Measurements from ENCODE around the gene INPP5A. TPM values are rescaled to one million over a fixed set of nuclear protein-coding genes. Genes with fewer than 3 reads are reported as not detected.
A peak's percentile ranks its signal among the peaks of the same experiment; 100 is the strongest.
"Not testable (repeated sequence)": the region's sequence is repeated elsewhere in the genome, so short reads cannot be mapped to it uniquely, and the experiment has no call there.

INPP5A gene
- polyA plus RNA-seq, 6 donors from 2014 or later: 1.3 to 6.7 (median 2.1) TPM

DNA sequence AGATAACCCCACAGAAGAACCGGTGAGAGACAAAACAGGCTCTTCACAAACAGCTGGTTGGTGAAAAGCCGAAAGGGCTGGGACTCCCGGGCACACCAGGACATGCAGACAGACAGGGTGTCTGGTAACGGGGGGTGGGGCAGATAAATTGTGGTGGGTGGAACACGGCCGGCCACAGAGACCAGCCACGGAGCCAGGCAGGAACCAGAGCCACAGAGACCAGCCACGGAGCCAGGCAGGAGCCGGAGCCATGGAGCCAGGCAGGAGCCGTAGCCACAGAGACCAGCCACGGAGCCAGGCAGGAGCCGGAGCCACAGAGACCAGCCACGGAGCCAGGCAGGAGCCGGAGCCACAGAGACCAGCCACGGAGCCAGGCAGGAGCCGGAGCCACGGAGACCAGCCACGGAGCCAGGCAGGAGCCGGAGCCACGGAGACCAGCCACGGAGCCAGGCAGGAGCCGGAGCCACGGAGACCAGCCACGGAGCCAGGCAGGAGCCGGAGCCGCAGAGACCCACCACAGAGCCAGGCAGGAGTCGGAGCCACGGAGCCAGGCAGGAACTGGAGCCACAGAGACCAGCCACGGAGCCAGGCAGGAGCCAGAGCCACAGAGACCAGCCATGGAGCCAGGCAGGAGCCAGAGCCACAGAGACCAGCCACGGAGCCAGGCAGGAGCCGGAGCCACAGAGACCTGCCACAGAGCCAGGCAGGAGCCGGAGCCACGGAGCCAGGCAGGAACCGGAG lies 288.4 kb downstream of the INPP5A start:
- not testable (repeated sequence) for H3K4me1 Mint-ChIP-seq; DNase-seq; H3K9me3 Mint-ChIP-seq; H3K4me3 Mint-ChIP-seq; H3K36me3 Mint-ChIP-seq; ATAC-seq (ENCODE audit: low read depth in 2 of 2)
- peaks cover 0 to 14% (median 0%) of the 10 kb centered on the region in 3 donors for H3K27me3 Mint-ChIP-seq
- peak overlapping the region in 2 of 6 donors; percentile 38 to 42 for H3K27ac Mint-ChIP-seq

DNA sequence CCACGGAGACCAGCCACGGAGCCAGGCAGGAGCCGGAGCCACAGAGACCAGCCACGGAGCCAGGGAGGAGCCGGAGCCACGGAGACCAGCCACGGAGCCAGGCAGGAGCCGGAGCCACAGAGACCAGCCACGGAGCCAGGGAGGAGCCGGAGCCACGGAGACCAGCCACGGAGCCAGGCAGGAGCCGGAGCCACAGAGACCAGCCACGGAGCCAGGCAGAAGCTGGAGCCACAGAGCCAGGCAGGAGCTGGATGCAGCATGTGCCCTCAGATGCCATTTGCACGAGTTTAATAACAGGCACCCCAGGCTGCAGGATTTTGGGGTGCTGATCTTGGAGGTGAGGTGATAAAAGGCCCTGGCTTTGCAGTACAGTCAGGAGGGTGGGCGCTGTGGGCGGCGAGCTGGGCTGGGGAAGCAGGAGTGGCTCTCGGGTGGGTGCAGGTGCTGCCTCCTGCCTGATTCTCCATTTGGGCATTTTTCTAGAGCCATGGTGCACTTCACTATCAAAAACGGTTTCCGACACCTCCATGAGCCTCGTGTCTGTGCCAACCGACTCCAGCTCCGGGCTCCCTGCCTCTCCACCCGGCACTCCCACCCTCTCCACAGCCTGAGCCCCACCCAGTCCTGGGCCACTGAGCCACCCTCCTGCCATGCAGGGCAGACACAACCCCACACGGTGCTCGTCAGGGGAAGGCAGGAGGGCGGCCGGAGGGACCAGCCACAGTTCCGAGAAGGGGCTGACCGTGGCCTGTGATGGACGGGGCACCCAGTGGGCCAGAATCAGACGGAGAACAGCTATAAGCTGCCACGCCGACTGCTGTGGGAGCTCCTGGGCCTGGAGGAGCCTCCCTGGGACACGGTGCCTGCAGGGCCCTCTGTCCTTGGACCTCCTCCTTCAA lies 289.2 kb downstream of the INPP5A start:
- no peak for DNase-seq
- peaks cover 7 to 20% (median 8%) of the 10 kb centered on the region in 3 donors for H3K27me3 Mint-ChIP-seq
- H3K36me3 Mint-ChIP-seq: no peaks in the 10 kb centered on the region
- no peaks in the 10 kb centered on the region for H3K4me1 Mint-ChIP-seq
- peaks cover 0 to 3% (median 0%) of the 10 kb centered on the region in 7 donors for H3K9me3 Mint-ChIP-seq
- no peak overlapping the region for H3K4me3 Mint-ChIP-seq
- H3K27ac Mint-ChIP-seq: no peak overlapping the region
- ATAC-seq (ENCODE audit: low read depth in 2 of 2): no peak

- DNase-seq: no peak
- no peaks in the 10 kb centered on the region for H3K4me1 Mint-ChIP-seq
- peaks cover 8 to 25% (median 9%) of the 10 kb centered on the region in 3 donors for H3K27me3 Mint-ChIP-seq
- peak overlapping the region in 1 of 6 donors; percentile 56 for H3K27ac Mint-ChIP-seq
- no peak overlapping the region for H3K4me3 Mint-ChIP-seq
- peaks cover 0 to 3% (median 0%) of the 10 kb centered on the region in 7 donors for H3K9me3 Mint-ChIP-seq
- no peaks in the 10 kb centered on the region for H3K36me3 Mint-ChIP-seq
- ATAC-seq (ENCODE audit: low read depth in 2 of 2): no peak
These were observed 289.8 kb downstream of the INPP5A start for GRCh38 chr10:132827423-132827789.

DNA sequence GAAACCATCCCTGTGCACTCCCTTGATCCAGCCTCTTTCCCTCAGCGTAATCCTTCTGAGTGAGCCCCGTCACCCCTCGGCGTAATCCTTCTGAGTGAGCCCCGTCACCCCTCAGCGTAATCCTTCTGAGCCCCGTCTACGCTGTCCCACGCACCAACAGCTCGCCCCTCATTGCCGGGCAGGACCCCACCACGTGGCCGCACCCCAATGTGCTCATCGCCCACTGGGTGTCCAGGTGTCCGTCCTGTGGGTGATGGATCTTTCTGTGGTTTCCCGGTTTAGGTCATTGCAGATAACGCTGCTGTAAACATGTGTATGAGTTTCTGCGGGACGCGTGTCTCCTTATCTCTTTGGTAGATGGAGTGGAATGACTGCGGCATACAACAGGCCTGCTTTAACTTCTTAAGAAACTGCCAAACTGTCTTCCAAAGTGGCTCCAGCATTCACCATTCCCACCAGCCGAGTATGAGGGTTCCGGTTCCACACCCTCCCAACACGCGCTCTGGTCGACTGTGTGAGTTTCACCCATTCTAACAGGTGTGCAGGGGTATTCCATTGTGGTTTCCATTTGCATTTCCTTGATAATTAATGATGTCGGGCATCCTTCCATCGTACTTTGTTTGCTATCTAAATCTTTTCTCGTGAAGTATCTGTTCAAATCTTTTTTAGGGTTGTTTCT lies 290.4 kb downstream of the INPP5A start:
- H3K9me3 Mint-ChIP-seq: peaks cover 0 to 3% (median 0%) of the 10 kb centered on the region in 7 donors
- peaks cover 8 to 25% (median 9%) of the 10 kb centered on the region in 3 donors for H3K27me3 Mint-ChIP-seq
- H3K36me3 Mint-ChIP-seq: no peaks in the 10 kb centered on the region
- H3K4me1 Mint-ChIP-seq: no peaks in the 10 kb centered on the region
- DNase-seq (no peak), ATAC-seq (ENCODE audit: low read depth in 2 of 2) (no peak)
- H3K27ac Mint-ChIP-seq: peak overlapping the region in 1 of 6 donors; percentile 31
- H3K4me3 Mint-ChIP-seq: no peak overlapping the region

- no peak overlapping the region for H3K4me3 Mint-ChIP-seq
- no peak for ATAC-seq (ENCODE audit: low read depth in 2 of 2)
- no peaks in the 10 kb centered on the region for H3K4me1 Mint-ChIP-seq
- H3K27me3 Mint-ChIP-seq: peaks cover 8 to 25% (median 9%) of the 10 kb centered on the region in 3 donors
- H3K36me3 Mint-ChIP-seq: no peaks in the 10 kb centered on the region
- no peak for DNase-seq
- H3K27ac Mint-ChIP-seq: no peak overlapping the region
- peaks cover 0 to 3% (median 0%) of the 10 kb centered on the region in 7 donors for H3K9me3 Mint-ChIP-seq
These were observed 291.1 kb downstream of the INPP5A start for GRCh38 chr10:132828681-132829080.

DNA sequence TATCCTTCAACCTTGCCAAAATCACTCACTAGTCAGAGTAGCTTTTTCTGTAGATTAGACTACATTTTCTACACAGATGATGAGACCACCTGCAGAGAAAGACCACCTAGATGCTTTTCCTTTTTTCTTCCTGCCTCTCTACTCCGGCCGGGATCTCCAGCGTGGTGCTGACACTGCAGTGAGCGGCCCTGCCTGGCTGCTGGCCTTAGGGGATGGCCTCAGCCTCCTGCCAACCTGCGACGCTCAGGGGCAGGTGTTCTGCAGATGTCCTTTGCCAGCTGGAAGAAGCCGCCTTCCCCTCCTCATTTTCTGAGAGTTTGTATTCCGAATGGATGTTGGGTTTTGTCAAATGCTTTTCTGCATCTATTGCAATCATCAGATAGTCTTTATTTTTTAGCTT lies 291.8 kb downstream of the INPP5A start:
- peaks cover 0 to 3% (median 0%) of the 10 kb centered on the region in 7 donors for H3K9me3 Mint-ChIP-seq

DNA sequence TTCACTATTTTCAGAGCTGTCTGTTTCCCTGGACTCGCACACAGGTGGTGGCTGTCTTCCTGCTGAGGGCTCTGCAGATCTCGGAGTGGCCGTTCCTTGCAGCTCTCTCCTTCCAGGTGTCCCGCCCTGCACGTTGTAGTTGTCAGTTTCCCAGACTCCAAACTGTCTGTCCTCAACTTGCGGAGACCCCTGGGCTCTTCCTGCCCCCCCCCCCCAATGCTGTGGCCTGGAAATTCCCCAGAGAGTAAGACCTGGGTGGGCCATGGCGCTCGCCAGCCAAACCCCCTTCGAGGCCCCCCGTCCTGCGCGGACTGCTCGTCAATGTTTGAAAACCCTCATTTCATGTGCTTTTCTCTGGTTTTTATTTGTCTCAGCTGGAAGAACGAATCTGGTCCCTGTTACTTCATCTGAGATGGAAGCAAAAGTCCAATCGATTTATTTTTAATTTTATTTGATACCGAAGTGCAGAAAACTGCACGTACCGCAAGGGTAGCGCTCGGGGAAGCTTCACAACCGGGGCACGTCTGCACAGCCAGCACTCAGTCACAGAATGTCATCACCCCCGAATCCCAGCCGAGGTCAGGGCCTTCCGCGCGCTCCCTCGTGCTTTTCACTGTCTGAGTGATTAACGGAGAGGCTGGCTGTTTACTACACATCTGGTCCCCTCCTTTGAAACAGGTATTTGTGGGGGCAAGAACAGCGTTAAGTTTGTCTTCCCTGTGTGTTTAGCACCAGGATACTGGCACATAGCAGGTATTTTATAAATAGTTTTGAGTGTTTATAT lies 294.8 kb downstream of the INPP5A start:
- H3K27me3 Mint-ChIP-seq: peaks cover 8 to 25% (median 9%) of the 10 kb centered on the region in 3 donors
- H3K27ac Mint-ChIP-seq: no peak overlapping the region
- no peak for ATAC-seq (ENCODE audit: low read depth in 2 of 2)
- no peaks in the 10 kb centered on the region for H3K9me3 Mint-ChIP-seq
- no peak for DNase-seq
- H3K36me3 Mint-ChIP-seq: no peaks in the 10 kb centered on the region
- peaks cover 0 to 5% (median 0%) of the 10 kb centered on the region in 3 donors for H3K4me1 Mint-ChIP-seq
- H3K4me3 Mint-ChIP-seq: no peak overlapping the region

More for the DNA sequence above, 291.8 kb downstream of the INPP5A start:
- Mint-ChIP-seq H3K4me1 (no peaks in the 10 kb centered on the region), H3K27me3 (peaks cover 8 to 25% (median 9%) of the 10 kb centered on the region in 3 donors), H3K27ac (no peak overlapping the region), H3K36me3 (no peaks in the 10 kb centered on the region), H3K4me3 (no peak overlapping the region)
- no peak for DNase-seq
- ATAC-seq (ENCODE audit: low read depth in 2 of 2): no peak

Other genes with a start within 250 kb of the INPP5A start
- 1 to 10 TPM; 5.7 to 9.5 (median 7.2) TPM for gene STK32C, start 229.8 kb upstream of the INPP5A start, polyA plus RNA-seq (ENCODE audit: low read depth in 6 of 6)
- gene LRRC27, start 205.6 kb upstream of the INPP5A start, polyA plus RNA-seq (ENCODE audit: low read depth in 6 of 6): 10 to 100 TPM in 1 of 6 donors, 1 to 10 TPM in 5; 7.7 to 11.1 (median 8.7) TPM
- 10 to 100 TPM in 1 of 6 donors, 1 to 10 TPM in 5; 3.3 to 10.3 (median 6.2) TPM for gene PWWP2B, start 140.6 kb upstream of the INPP5A start, polyA plus RNA-seq (ENCODE audit: low read depth in 6 of 6)
- gene NKX6-2, start 248.4 kb downstream of the INPP5A start, polyA plus RNA-seq (ENCODE audit: low read depth in 6 of 6): 1 to 10 TPM in 2 of 6 donors, not detected in 4; 1.6 TPM